ENCODE data around the gene SEMA7A.
A peak's percentile ranks its signal among the peaks of the same experiment; 100 is the strongest.

DNA sequence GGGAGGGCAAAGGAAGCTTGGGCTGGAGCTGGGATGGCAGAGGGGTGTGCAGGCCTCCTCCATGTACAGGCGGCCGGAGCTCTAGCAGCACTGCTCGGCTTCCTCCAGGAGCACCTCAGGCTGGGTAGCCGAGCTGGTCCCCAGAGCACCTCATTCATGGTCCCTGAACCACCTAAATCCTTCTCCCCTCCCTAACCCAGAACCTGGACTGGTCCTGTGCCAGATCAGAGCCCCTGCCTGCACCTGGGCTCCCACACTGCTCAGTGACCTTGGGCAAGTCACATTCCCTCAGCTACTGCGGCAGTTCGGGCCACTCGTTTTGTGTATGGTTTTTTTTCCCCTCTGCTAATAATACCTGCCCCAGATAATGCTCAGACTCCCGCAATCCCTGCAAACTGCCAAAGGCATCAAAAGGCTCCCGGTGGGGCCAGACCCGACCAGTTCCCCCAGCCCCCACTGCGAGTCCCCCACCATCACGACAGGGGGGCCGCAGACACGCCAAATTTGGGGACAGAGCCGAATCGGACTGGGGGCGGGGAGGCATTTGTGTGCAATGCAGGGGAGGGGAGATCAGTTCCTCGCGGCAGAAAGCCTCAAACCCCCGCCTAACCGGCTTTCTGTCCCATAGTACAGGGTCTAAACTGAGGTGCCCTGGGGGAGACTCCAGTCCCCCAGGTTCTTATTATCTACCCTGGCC is 1.3 kb downstream of the SEMA7A start:
- TF ChIP-seq POLR2A (IDR thresholded peaks at IDR 0.05; ENCODE audit: low read depth, low read length) (peak; percentile 46; the same call in 1 of the 2 replicates), POLR2AphosphoS5 (IDR thresholded peaks at IDR 0.05; ENCODE audit: low read depth, low read length) (0 out of 2 replicates have a peak, but pooled peaks have one; percentile 42), TAF1 (IDR thresholded peaks at IDR 0.05; ENCODE audit: borderline replicate concordance, low read depth, low read length) (no peak)

Measured in GM12892 (cell line).